HG03135 (cell line): ENCODE measurements around the gene ABCB8.
A peak's percentile ranks its signal among the peaks of the same experiment; 100 is the strongest.

ENCODE experiments used
- ATAC-seq: cut with Tn5 transposase; IDR thresholded peaks from one replicate; pipeline ENCODE4 v1.9.1; 2021; ENCODE audit warnings: mild to moderate bottlenecking, moderate library complexity; ENCODE audit not compliant: unreplicated experiment

The ABCB8 gene

DNA sequence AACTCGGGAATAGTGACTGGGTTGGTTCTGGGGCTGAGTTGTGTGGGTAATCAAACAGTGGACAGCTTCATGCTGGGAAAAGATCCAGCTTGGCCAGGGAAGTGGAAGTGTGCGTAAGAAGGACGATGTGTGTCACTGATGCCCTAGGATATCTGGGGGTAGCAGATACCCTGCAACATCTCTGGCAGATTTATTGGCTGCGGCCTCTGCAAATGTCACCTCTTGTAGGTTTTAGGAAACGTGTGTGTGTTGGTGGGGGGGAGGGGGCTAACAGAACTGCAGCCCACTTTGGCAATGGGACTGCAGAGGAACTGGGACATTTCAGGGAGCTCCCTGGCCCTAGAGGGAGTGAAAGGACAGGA lies 57.1 kb downstream of the ABCB8 start:
- ATAC-seq: no peak

DNA sequence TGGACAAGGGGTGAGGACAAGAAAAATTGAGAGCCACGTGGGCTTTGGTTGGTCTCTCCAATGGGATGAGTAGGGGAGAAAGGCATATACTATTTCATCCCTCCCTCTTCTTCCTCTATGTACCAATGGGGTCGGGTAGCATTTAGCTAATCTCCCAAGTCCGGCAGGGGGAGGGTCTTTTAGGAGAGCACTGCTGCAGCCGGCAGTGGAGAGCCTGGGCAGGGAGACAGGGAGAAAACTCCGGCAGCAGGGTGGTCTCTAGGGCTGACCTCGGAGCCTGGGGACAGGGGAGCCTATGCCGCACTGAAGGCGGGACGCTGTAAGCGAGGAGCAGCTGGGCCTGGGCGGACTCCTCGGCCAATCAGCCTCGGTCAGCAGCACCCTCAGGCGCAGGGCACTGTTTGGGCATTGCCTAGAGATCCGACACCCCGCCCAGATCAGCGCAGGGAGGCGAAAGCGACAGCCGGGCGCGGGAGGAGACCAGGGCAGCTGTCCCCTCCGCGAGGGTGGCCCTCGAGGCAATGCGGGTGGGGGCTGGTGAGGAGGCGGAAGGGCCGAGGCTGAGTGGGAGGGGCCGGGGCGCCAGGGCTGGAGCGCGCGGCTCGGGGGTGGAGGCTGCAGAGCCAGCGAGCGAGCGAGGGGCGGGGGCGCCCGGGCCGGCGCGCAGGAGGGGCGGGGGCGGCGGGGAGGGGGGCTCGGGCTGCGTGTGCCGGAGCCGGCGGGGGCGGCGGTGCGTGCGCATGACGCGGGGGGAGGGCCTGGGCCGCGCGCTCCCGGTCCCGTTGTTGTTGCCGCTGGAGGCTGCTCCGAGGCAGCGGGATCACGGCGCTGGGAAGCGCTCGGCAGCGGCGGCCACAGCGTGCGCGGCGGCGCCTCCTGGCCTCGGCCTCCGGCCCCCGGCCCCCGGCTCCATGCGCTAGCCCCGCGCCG lies 57.7 kb downstream of the ABCB8 start, which contains the start of gene AGAP3:
Gene AGAP3, plus strand, starts transcription at position 785 of the 930 bp plus-strand sequence. CDS start 267 bp downstream, outside the sequence.
- peak; percentile 49 for ATAC-seq

GRCh38 chr7:151086802-151087244 lies 58.6 kb downstream of the ABCB8 start:
- no peak for ATAC-seq

DNA sequence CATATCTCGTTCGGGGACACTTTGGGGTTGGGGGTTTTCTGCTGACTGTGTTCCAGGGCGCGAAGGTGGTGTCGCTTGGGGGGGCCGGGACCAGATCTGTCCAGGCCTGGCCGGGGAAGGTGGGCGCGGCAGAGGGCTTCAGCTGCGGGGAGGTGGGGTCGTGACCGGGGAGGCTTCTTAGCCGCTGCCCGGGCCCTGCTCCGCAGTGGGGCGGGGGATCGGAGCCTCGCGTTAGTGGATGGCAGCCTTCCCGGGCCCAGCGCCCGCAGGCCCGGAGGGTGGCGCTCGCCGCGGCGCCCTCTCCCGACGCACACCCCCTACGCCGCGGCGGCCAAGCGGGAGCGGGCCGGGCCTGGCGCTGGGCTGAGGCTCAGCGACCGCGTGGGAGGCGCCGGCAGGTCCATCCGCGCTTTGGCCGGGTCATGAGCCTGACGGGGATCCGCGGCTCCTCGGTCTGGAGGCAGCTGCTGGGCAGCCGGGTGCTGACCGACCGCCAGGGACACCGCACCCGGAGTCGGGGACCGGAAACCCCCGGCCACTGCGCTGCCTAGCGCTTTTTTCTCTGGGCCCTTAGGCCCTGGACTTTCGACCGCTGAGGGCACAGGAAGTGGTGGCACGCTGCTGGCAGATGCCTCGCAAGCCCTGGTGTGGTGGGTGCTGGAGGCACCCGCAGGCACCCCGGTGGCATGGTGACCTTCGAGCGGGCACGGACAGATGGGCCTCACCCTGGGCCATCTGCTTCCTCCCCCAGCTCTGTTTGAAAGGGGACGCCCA lies 59.2 kb downstream of the ABCB8 start:
- ATAC-seq: no peak

DNA sequence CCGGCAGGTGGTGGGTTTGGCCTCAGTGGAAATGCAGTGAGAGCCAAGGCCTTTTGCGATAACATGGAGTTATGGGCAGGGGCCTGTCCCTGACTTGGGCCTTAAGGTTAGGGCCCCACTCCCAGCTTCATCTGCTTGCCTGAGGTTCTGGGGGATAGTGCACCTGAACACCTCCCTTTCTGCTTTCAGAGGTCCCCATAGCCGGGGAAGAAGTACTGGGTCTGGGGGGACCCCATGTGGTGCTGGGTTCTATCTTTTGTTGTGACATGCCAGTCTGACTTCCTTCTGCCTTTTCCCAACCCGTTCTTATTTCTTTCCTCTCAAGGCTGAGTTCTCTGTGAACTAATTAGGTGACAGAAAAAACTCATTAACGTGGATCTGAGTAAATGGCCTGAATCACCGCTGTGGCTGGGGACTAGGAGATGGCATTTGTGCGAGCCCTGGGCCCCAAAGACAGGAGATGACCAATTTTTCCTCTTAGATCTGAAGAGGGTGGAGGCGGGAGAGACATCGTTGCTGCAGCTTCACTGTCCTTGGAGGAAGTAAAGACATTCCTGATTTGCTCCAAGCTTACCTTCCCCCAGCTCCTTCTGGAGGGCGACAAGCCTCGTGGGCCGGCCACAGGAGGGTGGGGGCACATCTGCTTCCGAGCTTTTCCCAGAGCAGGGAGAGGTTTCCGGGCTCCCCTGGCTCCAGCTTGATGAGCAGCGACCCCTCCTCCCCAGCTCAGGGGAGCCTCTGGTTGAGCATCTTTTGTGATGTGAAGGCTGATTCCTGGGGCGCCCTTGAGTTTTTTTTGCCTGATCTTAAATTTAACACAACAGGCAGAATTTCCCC lies 60.0 kb downstream of the ABCB8 start:
- no peak for ATAC-seq

- no peak for ATAC-seq
These were observed 60.8 kb downstream of the ABCB8 start for GRCh38 chr7:151088856-151089699.

- ATAC-seq: no peak
These were observed 61.9 kb downstream of the ABCB8 start for GRCh38 chr7:151089893-151090730.

GRCh38 chr7:151091003-151091402 lies 62.8 kb downstream of the ABCB8 start:
- ATAC-seq: no peak

DNA sequence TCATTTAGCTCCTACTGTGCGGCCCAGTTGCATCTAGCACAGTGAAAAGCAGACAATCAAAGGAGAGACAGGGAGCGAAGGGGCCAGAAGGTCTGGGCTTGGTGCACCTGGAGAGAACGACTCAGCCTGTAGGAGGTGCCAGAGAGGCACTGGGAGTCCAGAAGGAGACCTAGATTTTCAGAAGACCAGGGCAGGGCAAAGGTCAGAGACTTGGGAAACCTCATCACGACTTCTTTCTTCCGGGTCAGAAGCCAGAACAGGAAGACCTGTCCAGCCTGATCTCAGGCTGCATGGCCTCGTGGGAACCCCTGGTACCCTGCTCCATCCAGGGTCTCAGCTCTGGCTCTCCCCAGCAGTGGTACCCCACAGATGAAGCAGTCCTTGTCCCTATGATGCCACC lies 63.2 kb downstream of the ABCB8 start:
- no peak for ATAC-seq

DNA sequence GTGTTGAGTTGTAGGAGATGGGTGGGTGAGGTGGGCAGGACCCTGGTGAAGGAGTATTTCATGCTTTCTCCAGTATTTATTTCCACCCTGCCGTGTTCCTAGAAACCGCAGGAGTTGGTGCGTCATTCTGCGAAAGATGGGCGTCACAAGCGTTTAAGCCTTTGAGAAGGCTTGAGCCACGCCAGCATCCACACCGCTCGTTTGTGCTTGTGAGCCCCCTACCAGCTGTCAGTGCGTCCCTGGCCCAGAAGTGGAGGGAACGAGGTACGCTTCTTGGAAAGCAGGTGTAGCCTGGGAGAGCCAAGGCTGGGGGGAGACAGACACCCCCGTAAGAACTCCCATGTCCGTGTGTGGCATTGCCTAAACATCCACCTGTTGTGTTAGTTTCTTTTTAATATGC lies 63.7 kb downstream of the ABCB8 start:
- ATAC-seq: no peak

GRCh38 chr7:151093748-151094147 lies 65.5 kb downstream of the ABCB8 start:
- ATAC-seq: no peak

DNA sequence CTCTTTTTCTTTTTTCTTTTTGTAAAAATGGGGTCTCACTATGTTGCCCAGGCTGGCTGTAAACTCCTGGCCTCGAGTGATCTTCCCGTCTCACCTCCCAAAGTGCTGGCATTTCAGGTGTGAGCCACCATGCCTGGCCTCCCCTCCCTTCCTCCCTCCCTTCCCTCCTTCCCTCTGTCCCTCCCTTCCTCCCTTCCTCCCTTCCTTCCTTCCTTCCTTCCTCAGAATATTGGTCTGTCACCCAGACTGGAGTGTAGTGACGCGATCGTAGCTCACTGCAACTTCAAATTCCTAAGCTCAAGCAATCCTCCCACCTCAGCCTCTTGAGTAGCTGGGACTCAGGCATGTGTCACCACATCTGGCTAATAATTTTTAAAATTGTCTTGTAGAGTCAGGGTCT lies 66.4 kb downstream of the ABCB8 start:
- ATAC-seq: no peak

GRCh38 chr7:151095123-151095797 lies 67.0 kb downstream of the ABCB8 start:
- ATAC-seq: no peak

GRCh38 chr7:151095828-151096475 lies 67.7 kb downstream of the ABCB8 start:
- ATAC-seq: no peak
